HG02759 (cell line): Measurements from ENCODE around the gene FTSJ3.

Experiments
- ATAC-seq: cut with Tn5 transposase; IDR thresholded peaks from one replicate; pipeline ENCODE4 v1.9.1; 2021; ENCODE audit warnings: mild to moderate bottlenecking, moderate library complexity; ENCODE audit not compliant: unreplicated experiment

Gene FTSJ3

GRCh38 chr17:63830904-63831491 is 3.5 kb upstream of the FTSJ3 start:
- no peak for ATAC-seq

GRCh38 chr17:63830278-63830677 is 2.8 kb upstream of the FTSJ3 start:
- no peak for ATAC-seq

- no peak for ATAC-seq
Observed at GRCh38 chr17:63828936-63829335, 1.5 kb upstream of the FTSJ3 start.

GRCh38 chr17:63827801-63828221 is 348 bp upstream of the FTSJ3 start:
- ATAC-seq = no peak

- ATAC-seq = no peak
Observed at GRCh38 chr17:63826468-63827001, 928 bp downstream of the FTSJ3 start.

- no peak for ATAC-seq
Observed at GRCh38 chr17:63824362-63824761, 3.1 kb downstream of the FTSJ3 start.

GRCh38 chr17:63823659-63824331 is 3.7 kb downstream of the FTSJ3 start:
- no peak for ATAC-seq

GRCh38 chr17:63822537-63822936 is 4.9 kb downstream of the FTSJ3 start:
- ATAC-seq = no peak

- no peak for ATAC-seq
Observed at GRCh38 chr17:63821804-63822203, 5.7 kb downstream of the FTSJ3 start.

GRCh38 chr17:63820963-63821561 is 6.4 kb downstream of the FTSJ3 start:
- no peak for ATAC-seq

- no peak for ATAC-seq
Observed at GRCh38 chr17:63819585-63820537, 7.6 kb downstream of the FTSJ3 start.

GRCh38 chr17:63819131-63819530 is 8.3 kb downstream of the FTSJ3 start:
- no peak for ATAC-seq

- ATAC-seq = no peak
Observed at GRCh38 chr17:63817736-63818385, 9.6 kb downstream of the FTSJ3 start.

- ATAC-seq = no peak
Observed at GRCh38 chr17:63816669-63817068, 10.8 kb downstream of the FTSJ3 start.

- no peak for ATAC-seq
Observed at GRCh38 chr17:63816123-63816522, 11.3 kb downstream of the FTSJ3 start.

- ATAC-seq = no peak
Observed at GRCh38 chr17:63809970-63810369, 17.5 kb downstream of the FTSJ3 start.

- no peak for ATAC-seq
Observed at GRCh38 chr17:63805591-63805990, 21.9 kb downstream of the FTSJ3 start.

GRCh38 chr17:63804328-63804727 is 23.1 kb downstream of the FTSJ3 start:
- no peak for ATAC-seq

- no peak for ATAC-seq
Observed at GRCh38 chr17:63800783-63801182, 26.7 kb downstream of the FTSJ3 start.

- ATAC-seq = no peak
Observed at GRCh38 chr17:63798572-63799106, 28.8 kb downstream of the FTSJ3 start.
